ENCODE measurements around the gene CDKL5.

Gene CDKL5

GRCh38 chrX:18691431-18691830 lies 266.0 kb downstream of the CDKL5 start:
- DNase-seq (ENCODE audit: low read depth in 2 of 3, low spot score in 2 of 3), result no peak

- no peak for DNase-seq (ENCODE audit: low read depth in 2 of 3, low spot score in 2 of 3)
Measured at GRCh38 chrX:18692541-18692940, 267.1 kb downstream of the CDKL5 start.

DNA sequence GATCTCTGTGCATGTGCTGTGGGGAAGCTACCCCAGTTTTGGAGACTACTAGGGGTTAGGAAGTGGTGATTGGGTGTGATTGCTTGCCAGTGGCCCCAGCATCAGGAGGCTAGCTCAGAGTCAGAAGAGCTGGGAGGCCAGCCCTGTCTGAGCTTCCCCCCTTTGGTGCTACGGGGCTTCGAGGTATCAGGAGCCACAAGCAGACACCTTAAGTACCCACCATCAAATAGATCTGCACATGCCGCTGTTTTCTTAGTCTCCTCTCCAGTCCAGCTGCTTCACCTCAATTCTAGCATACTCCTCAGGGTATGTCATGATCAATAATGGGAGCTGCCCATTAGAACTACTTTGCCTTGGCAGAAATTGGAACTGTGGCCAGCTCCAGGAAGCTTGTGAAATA lies 271.2 kb downstream of the CDKL5 start:
- no peak for DNase-seq (ENCODE audit: low read depth in 2 of 3, low spot score in 2 of 3)

GRCh38 chrX:18698737-18699650 lies 273.6 kb downstream of the CDKL5 start:
- DNase-seq (ENCODE audit: low read depth in 2 of 3, low spot score in 2 of 3), result no peak

GRCh38 chrX:18701621-18702361 lies 276.4 kb downstream of the CDKL5 start:
- DNase-seq (ENCODE audit: low read depth in 2 of 3, low spot score in 2 of 3), result no peak

GRCh38 chrX:18702362-18703195 lies 277.2 kb downstream of the CDKL5 start:
- DNase-seq (ENCODE audit: low read depth in 2 of 3, low spot score in 2 of 3), result no peak
